ENCODE results near the gene SV2B.

The SV2B gene

GRCh38 chr15:91243826-91244225, 143.8 kb downstream of the SV2B start:
- no peak for DNase-seq

GRCh38 chr15:91244919-91245318, 144.9 kb downstream of the SV2B start:
- DNase-seq: no peak

- DNase-seq: no peak
Measured at GRCh38 chr15:91246998-91247397, 146.9 kb downstream of the SV2B start.

GRCh38 chr15:91249591-91249990, 149.5 kb downstream of the SV2B start:
- no peak for DNase-seq

GRCh38 chr15:91252322-91252721, 152.3 kb downstream of the SV2B start:
- no peak for DNase-seq

- no peak for DNase-seq
Measured at GRCh38 chr15:91252756-91253155, 152.7 kb downstream of the SV2B start.

GRCh38 chr15:91253605-91254004, 153.5 kb downstream of the SV2B start:
- DNase-seq: no peak

- DNase-seq: no peak
Measured at GRCh38 chr15:91254766-91255165, 154.7 kb downstream of the SV2B start.

- DNase-seq: no peak
Measured at GRCh38 chr15:91255670-91256192, 155.7 kb downstream of the SV2B start.

- DNase-seq: no peak
Measured at GRCh38 chr15:91257746-91258414, 157.8 kb downstream of the SV2B start.

- DNase-seq: no peak
Measured at GRCh38 chr15:91258415-91258759, 158.3 kb downstream of the SV2B start.

- DNase-seq: no peak
Measured at GRCh38 chr15:91259077-91259476, 159.0 kb downstream of the SV2B start.

GRCh38 chr15:91261345-91261744, 161.3 kb downstream of the SV2B start:
- no peak for DNase-seq

GRCh38 chr15:91263632-91264531, 163.8 kb downstream of the SV2B start:
- no peak for DNase-seq

GRCh38 chr15:91264651-91265351, 164.7 kb downstream of the SV2B start:
- DNase-seq: no peak

GRCh38 chr15:91265416-91265940, 165.4 kb downstream of the SV2B start:
- DNase-seq: no peak

GRCh38 chr15:91268510-91268909, 168.5 kb downstream of the SV2B start:
- DNase-seq: no peak

GRCh38 chr15:91270747-91271146, 170.7 kb downstream of the SV2B start:
- no peak for DNase-seq

- peak; percentile 60 for DNase-seq
Measured at GRCh38 chr15:91271565-91272153, 171.6 kb downstream of the SV2B start.

- DNase-seq: no peak
Measured at GRCh38 chr15:91275844-91276243, 175.8 kb downstream of the SV2B start.

GRCh38 chr15:91278951-91279350, 178.9 kb downstream of the SV2B start:
- DNase-seq: no peak

GRCh38 chr15:91279486-91279885, 179.4 kb downstream of the SV2B start:
- DNase-seq: no peak

GRCh38 chr15:91281947-91282346, 181.9 kb downstream of the SV2B start:
- no peak for DNase-seq
